ENCODE measurements around the gene CHST15. TPM values are rescaled to one million over a fixed set of nuclear protein-coding genes. Genes with fewer than 3 reads are reported as not detected.

Gene CHST15
- total and polyA plus RNA-seq, 4 donors, result 2.9 to 16.5 (median 6.4) TPM

DNA sequence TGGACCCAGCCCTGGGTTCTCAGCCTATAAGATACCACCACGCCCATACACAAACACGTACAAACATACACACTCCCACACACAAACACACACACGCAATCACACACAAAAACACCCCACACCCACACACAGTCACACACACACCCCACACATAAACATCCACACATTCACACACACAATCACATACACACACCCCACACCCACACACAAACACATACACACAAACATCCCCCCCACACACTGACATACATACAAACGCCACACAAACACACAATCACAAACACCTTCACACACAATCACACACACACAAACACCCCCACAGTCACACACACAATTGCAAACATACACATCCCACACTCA is 122.5 kb downstream of the CHST15 start:
- Histone ChIP-seq H3K4me1 (ENCODE audit: control insufficient read depth in 4 of 4, insufficient read depth in 4 of 4, low read length in 3 of 4) (no peaks in the 10 kb centered on the region), H3K4me3 (ENCODE audit: low read depth in 1 of 3, low read length in 3 of 3) (no peak overlapping the region), H3K27me3 (ENCODE audit: control insufficient read depth in 4 of 4, insufficient read depth in 4 of 4, low read length in 3 of 4) (peaks cover 0 to 11% (median 4%) of the 10 kb centered on the region in 4 donors), H3K9ac (ENCODE audit: low read depth in 1 of 2, low read length in 2 of 2) (no peak overlapping the region), H3K36me3 (ENCODE audit: control insufficient read depth in 4 of 4, insufficient read depth in 3 of 4, low read depth in 1 of 4, low read length in 3 of 4) (no peaks in the 10 kb centered on the region), H3K27ac (ENCODE audit: low read depth in 1 of 2, low read length in 2 of 2) (no peak overlapping the region), H3K9me3 (ENCODE audit: control insufficient read depth in 4 of 4, low read length in 3 of 4) (peaks cover 0 to 2% (median 0%) of the 10 kb centered on the region in 4 donors)
- DNase-seq (ENCODE audit: low spot score), result no peak
- 47% methylated on average over 4 of the region's 4 CpGs for WGBS
- no peak for TF ChIP-seq FOXA1 (IDR thresholded peaks at IDR 0.05)
- no peak for TF ChIP-seq YY1 (IDR thresholded peaks at IDR 0.05)
- TF ChIP-seq, protein P1, sequence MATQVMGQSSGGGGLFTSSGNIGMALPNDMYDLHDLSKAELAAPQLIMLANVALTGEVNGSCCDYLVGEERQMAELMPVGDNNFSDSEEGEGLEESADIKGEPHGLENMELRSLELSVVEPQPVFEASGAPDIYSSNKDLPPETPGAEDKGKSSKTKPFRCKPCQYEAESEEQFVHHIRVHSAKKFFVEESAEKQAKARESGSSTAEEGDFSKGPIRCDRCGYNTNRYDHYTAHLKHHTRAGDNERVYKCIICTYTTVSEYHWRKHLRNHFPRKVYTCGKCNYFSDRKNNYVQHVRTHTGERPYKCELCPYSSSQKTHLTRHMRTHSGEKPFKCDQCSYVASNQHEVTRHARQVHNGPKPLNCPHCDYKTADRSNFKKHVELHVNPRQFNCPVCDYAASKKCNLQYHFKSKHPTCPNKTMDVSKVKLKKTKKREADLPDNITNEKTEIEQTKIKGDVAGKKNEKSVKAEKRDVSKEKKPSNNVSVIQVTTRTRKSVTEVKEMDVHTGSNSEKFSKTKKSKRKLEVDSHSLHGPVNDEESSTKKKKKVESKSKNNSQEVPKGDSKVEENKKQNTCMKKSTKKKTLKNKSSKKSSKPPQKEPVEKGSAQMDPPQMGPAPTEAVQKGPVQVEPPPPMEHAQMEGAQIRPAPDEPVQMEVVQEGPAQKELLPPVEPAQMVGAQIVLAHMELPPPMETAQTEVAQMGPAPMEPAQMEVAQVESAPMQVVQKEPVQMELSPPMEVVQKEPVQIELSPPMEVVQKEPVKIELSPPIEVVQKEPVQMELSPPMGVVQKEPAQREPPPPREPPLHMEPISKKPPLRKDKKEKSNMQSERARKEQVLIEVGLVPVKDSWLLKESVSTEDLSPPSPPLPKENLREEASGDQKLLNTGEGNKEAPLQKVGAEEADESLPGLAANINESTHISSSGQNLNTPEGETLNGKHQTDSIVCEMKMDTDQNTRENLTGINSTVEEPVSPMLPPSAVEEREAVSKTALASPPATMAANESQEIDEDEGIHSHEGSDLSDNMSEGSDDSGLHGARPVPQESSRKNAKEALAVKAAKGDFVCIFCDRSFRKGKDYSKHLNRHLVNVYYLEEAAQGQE (IDR thresholded peaks at IDR 0.05), result no peak
- TF ChIP-seq SP1 (IDR thresholded peaks at IDR 0.05), result no peak
- no peak for TF ChIP-seq GABPA (IDR thresholded peaks at IDR 0.05 in 1 of 2, conservative IDR thresholded peaks at IDR 0.05 in 1 of 2)
- TF ChIP-seq TAF1 (conservative IDR thresholded peaks at IDR 0.05), result no peak
- TF ChIP-seq, protein P2, sequence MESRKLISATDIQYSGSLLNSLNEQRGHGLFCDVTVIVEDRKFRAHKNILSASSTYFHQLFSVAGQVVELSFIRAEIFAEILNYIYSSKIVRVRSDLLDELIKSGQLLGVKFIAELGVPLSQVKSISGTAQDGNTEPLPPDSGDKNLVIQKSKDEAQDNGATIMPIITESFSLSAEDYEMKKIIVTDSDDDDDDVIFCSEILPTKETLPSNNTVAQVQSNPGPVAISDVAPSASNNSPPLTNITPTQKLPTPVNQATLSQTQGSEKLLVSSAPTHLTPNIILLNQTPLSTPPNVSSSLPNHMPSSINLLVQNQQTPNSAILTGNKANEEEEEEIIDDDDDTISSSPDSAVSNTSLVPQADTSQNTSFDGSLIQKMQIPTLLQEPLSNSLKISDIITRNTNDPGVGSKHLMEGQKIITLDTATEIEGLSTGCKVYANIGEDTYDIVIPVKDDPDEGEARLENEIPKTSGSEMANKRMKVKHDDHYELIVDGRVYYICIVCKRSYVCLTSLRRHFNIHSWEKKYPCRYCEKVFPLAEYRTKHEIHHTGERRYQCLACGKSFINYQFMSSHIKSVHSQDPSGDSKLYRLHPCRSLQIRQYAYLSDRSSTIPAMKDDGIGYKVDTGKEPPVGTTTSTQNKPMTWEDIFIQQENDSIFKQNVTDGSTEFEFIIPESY (IDR thresholded peaks at IDR 0.05), result no peak
- TF ChIP-seq FOXA2 (IDR thresholded peaks at IDR 0.05), result no peak
- no peak for TF ChIP-seq EGR1 (IDR thresholded peaks at IDR 0.05; ENCODE audit: low read depth in 2 of 2)
- TF ChIP-seq JUND (IDR thresholded peaks at IDR 0.05), result no peak
- TF ChIP-seq RAD21 (IDR thresholded peaks at IDR 0.05), result no peak
- no peak for TF ChIP-seq RXRA (IDR thresholded peaks at IDR 0.05)
- TF ChIP-seq, protein P3, sequence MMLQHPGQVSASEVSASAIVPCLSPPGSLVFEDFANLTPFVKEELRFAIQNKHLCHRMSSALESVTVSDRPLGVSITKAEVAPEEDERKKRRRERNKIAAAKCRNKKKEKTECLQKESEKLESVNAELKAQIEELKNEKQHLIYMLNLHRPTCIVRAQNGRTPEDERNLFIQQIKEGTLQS (IDR thresholded peaks at IDR 0.05), result no peak
- no peak for TF ChIP-seq HNF4A (conservative IDR thresholded peaks at IDR 0.05)
- no peak for TF ChIP-seq NR2F2 (IDR thresholded peaks at IDR 0.05)
- TF ChIP-seq, protein P4, sequence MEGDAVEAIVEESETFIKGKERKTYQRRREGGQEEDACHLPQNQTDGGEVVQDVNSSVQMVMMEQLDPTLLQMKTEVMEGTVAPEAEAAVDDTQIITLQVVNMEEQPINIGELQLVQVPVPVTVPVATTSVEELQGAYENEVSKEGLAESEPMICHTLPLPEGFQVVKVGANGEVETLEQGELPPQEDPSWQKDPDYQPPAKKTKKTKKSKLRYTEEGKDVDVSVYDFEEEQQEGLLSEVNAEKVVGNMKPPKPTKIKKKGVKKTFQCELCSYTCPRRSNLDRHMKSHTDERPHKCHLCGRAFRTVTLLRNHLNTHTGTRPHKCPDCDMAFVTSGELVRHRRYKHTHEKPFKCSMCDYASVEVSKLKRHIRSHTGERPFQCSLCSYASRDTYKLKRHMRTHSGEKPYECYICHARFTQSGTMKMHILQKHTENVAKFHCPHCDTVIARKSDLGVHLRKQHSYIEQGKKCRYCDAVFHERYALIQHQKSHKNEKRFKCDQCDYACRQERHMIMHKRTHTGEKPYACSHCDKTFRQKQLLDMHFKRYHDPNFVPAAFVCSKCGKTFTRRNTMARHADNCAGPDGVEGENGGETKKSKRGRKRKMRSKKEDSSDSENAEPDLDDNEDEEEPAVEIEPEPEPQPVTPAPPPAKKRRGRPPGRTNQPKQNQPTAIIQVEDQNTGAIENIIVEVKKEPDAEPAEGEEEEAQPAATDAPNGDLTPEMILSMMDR (IDR thresholded peaks at IDR 0.05; ENCODE audit: low read depth, low read length, missing input control), result no peak
- TF ChIP-seq, protein P5, sequence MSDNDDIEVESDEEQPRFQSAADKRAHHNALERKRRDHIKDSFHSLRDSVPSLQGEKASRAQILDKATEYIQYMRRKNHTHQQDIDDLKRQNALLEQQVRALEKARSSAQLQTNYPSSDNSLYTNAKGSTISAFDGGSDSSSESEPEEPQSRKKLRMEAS (IDR thresholded peaks at IDR 0.05), result no peak
- TF ChIP-seq HNF4G (IDR thresholded peaks at IDR 0.05), result no peak
